ENCODE data around the gene CYBRD1.

DNA sequence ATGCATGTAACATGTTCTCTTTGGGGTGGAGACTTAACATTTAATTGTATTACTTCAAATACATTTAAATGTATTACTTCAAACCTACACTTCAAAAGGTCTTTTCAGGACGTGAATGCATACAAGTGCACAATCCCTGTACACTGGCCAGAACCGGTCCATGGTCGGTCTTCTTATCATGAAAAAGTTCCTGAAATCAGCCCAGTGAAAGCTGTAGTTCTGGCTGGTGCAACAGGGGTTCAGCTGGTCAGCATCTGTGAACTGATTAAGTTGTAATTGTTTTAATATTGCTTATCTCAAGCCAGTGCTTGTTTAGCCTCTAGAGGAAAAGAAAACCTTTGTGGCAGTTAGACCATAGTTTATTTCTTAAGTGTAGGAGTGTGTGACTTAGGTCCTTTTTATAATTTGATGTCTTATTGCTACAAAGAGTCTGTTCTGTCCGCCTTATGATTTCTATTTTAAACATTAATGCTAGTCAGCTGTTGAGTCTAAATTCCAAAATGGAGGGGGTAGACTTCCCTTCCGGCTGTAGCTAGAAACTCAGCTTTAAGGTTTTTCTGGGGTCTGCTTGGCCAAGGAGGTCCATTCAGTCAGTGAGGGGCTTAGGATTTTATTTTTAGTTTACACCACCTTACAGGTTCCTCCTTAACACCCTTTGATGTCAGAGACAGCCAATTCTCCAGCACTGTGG lies 768 bp upstream of the CYBRD1 start:
- no peak for TF ChIP-seq POLR2A (IDR thresholded peaks at IDR 0.05)
- TF ChIP-seq, protein P1, sequence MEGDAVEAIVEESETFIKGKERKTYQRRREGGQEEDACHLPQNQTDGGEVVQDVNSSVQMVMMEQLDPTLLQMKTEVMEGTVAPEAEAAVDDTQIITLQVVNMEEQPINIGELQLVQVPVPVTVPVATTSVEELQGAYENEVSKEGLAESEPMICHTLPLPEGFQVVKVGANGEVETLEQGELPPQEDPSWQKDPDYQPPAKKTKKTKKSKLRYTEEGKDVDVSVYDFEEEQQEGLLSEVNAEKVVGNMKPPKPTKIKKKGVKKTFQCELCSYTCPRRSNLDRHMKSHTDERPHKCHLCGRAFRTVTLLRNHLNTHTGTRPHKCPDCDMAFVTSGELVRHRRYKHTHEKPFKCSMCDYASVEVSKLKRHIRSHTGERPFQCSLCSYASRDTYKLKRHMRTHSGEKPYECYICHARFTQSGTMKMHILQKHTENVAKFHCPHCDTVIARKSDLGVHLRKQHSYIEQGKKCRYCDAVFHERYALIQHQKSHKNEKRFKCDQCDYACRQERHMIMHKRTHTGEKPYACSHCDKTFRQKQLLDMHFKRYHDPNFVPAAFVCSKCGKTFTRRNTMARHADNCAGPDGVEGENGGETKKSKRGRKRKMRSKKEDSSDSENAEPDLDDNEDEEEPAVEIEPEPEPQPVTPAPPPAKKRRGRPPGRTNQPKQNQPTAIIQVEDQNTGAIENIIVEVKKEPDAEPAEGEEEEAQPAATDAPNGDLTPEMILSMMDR (IDR thresholded peaks at IDR 0.05): no peak
